ENCODE measurements around the gene EIF2B2. TPM values are rescaled to one million over a fixed set of nuclear protein-coding genes. Genes with fewer than 3 reads are reported as not detected.

The EIF2B2 gene
- polyA plus RNA-seq, 1 of the 3 experiments (the other 2 are of a cell fraction): 125 TPM

DNA sequence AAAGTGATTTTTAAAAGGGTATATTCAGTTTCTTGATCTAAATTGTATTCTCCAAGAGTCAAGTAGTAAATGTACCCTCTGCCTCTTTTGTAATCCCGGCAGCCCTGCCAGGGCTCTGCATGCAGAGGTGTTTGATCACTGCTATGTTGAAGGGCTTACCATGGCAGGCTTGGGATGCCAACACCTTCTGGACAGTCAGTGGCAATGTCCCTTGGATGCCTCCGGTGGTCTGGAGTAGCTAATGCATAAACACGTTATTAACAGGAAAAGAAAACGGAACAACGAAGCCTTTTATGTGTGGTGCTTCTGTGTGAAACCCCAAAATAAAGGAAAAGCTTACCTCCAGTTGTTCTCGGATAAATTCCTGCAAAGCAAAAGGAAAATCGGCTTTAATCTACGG is 19.9 kb downstream of the EIF2B2 start:
- Histone ChIP-seq H3K9me3 (no peaks in the 10 kb centered on the region), H3K27ac (ENCODE audit: low read depth in 2 of 2, low read length in 1 of 2) (no peak overlapping the region), H4K20me1 (ENCODE audit: insufficient read depth) (no peaks in the 10 kb centered on the region), H3K4me1 (ENCODE audit: control insufficient read depth in 1 of 2, insufficient read depth in 2 of 2, low read depth in 1 of 2, low read length in 1 of 2) (no peaks in the 10 kb centered on the region), H3K9me2 (no peaks in the 10 kb centered on the region), H2AFZ (ENCODE audit: low read depth) (no peak overlapping the region), H3K4me2 (no peak overlapping the region), H3K9ac (no peak overlapping the region), H3K36me3 (replicated peaks in 1 of 2; ENCODE audit: control insufficient read depth in 1 of 2, insufficient read depth in 2 of 2, low read length in 1 of 2) (peaks cover 17 to 25% of the 10 kb centered on the region in 2 experiments), H3K79me2 (ENCODE audit: insufficient read depth) (no peaks in the 10 kb centered on the region), H3K4me3 (ENCODE audit: low read depth in 2 of 2, low read length in 1 of 2) (no peak overlapping the region), H3K27me3 (ENCODE audit: insufficient read depth) (no peaks in the 10 kb centered on the region), H3F3A (replicated peaks; ENCODE audit: insufficient read depth) (peaks cover 7% of the 10 kb centered on the region)
- ChIA-PET POLR2A (no interaction called here), CTCF (interaction anchor here (0.6 to 4.7 kb wide), 16 partner anchors 9 to 279 kb away, joined by 3 to 28 read pairs (median 4); partner anchors contain the start of genes ACYP1 and PGF)
- DNase-seq: peak; percentile 49
- TF ChIP-seq YY1 (IDR thresholded peaks at IDR 0.05; ENCODE audit: low read depth) (no peak), MEF2A (IDR thresholded peaks at IDR 0.05; ENCODE audit: borderline replicate concordance, low read depth) (no peak), RAD21 (IDR thresholded peaks at IDR 0.05; ENCODE audit: low read length) (peak; percentile 52), POLR2AphosphoS5 (IDR thresholded peaks at IDR 0.05; ENCODE audit: low read depth, low read length) (no peak), NFIC (IDR thresholded peaks at IDR 0.05; ENCODE audit: borderline replicate concordance) (no peak), SMC3 (IDR thresholded peaks at IDR 0.05; ENCODE audit: low read depth, low read length) (no peak), TCF12 (IDR thresholded peaks at IDR 0.05) (no peak), RXRA (IDR thresholded peaks at IDR 0.05; ENCODE audit: borderline replicate concordance, low read depth) (no peak), FOXJ3 (CRISPR knock-in tag; IDR thresholded peaks at IDR 0.05) (no peak)
- TF ChIP-seq, protein P1, sequence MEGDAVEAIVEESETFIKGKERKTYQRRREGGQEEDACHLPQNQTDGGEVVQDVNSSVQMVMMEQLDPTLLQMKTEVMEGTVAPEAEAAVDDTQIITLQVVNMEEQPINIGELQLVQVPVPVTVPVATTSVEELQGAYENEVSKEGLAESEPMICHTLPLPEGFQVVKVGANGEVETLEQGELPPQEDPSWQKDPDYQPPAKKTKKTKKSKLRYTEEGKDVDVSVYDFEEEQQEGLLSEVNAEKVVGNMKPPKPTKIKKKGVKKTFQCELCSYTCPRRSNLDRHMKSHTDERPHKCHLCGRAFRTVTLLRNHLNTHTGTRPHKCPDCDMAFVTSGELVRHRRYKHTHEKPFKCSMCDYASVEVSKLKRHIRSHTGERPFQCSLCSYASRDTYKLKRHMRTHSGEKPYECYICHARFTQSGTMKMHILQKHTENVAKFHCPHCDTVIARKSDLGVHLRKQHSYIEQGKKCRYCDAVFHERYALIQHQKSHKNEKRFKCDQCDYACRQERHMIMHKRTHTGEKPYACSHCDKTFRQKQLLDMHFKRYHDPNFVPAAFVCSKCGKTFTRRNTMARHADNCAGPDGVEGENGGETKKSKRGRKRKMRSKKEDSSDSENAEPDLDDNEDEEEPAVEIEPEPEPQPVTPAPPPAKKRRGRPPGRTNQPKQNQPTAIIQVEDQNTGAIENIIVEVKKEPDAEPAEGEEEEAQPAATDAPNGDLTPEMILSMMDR (IDR thresholded peaks at IDR 0.05): peak; percentile 46
- WGBS (ENCODE audit: low lambda C conversion rate): 75% methylated on average over 8 of the region's 8 CpGs

DNA sequence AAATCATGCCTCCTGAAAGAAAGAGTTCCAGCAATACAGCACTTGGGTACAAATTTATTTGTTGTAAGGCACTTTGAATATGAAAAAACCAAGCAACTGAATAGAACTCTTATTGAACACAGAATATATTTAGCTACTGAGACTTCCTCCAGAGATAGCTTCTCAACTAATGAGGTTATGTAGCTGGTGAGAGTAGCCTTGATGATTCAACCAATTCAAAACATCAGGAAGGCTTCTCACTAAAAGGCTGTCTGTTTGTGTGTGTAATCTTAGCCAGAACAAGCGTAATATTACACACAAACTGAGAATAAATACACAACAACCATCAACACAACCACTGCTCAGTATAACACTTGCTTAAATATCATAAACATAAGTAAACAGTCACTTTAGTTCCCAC is 20.4 kb downstream of the EIF2B2 start:
- Histone ChIP-seq H3K4me3 (ENCODE audit: low read depth in 2 of 2, low read length in 1 of 2) (no peak overlapping the region), H3K9ac (no peak overlapping the region), H2AFZ (ENCODE audit: low read depth) (no peak overlapping the region), H4K20me1 (ENCODE audit: insufficient read depth) (no peaks in the 10 kb centered on the region), H3K27ac (ENCODE audit: low read depth in 2 of 2, low read length in 1 of 2) (peak overlapping the region in 1 of 2 experiments; percentile 18; a peak in 1 of 4 replicates), H3K9me3 (no peaks in the 10 kb centered on the region), H3K36me3 (replicated peaks in 1 of 2; ENCODE audit: control insufficient read depth in 1 of 2, insufficient read depth in 2 of 2, low read length in 1 of 2) (peaks cover 17 to 27% of the 10 kb centered on the region in 2 experiments), H3K79me2 (ENCODE audit: insufficient read depth) (no peaks in the 10 kb centered on the region), H3K4me2 (no peak overlapping the region), H3K27me3 (ENCODE audit: insufficient read depth) (no peaks in the 10 kb centered on the region), H3K4me1 (ENCODE audit: control insufficient read depth in 1 of 2, insufficient read depth in 2 of 2, low read depth in 1 of 2, low read length in 1 of 2) (no peaks in the 10 kb centered on the region), H3F3A (replicated peaks; ENCODE audit: insufficient read depth) (peaks cover 7% of the 10 kb centered on the region), H3K9me2 (no peaks in the 10 kb centered on the region)
- WGBS (ENCODE audit: low lambda C conversion rate): 85% methylated on average over 1 of the region's 1 CpG
- TF ChIP-seq, protein P2, sequence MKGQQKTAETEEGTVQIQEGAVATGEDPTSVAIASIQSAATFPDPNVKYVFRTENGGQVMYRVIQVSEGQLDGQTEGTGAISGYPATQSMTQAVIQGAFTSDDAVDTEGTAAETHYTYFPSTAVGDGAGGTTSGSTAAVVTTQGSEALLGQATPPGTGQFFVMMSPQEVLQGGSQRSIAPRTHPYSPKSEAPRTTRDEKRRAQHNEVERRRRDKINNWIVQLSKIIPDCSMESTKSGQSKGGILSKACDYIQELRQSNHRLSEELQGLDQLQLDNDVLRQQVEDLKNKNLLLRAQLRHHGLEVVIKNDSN (IDR thresholded peaks at IDR 0.05; ENCODE audit: borderline replicate concordance, low read depth): no peak
- no peak for TF ChIP-seq TCF12 (IDR thresholded peaks at IDR 0.05)
- TF ChIP-seq GABPA (IDR thresholded peaks at IDR 0.05; ENCODE audit: low read depth): no peak
- TF ChIP-seq EZH2phosphoT487 (IDR thresholded peaks at IDR 0.05; ENCODE audit: borderline replicate concordance, low read depth): no peak
- no peak for TF ChIP-seq YY1 (IDR thresholded peaks at IDR 0.05; ENCODE audit: low read depth)
- TF ChIP-seq ELF1 (IDR thresholded peaks at IDR 0.05): no peak
- no peak for TF ChIP-seq SMC3 (IDR thresholded peaks at IDR 0.05; ENCODE audit: low read depth, low read length)
- no peak for TF ChIP-seq GATA2 (CRISPR knock-in tag; IDR thresholded peaks at IDR 0.05)
- no peak for TF ChIP-seq RFX5 (IDR thresholded peaks at IDR 0.05; ENCODE audit: low read length)
- TF ChIP-seq, protein P3, sequence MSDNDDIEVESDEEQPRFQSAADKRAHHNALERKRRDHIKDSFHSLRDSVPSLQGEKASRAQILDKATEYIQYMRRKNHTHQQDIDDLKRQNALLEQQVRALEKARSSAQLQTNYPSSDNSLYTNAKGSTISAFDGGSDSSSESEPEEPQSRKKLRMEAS (IDR thresholded peaks at IDR 0.05; ENCODE audit: low read depth): no peak
- TF ChIP-seq, protein P4, sequence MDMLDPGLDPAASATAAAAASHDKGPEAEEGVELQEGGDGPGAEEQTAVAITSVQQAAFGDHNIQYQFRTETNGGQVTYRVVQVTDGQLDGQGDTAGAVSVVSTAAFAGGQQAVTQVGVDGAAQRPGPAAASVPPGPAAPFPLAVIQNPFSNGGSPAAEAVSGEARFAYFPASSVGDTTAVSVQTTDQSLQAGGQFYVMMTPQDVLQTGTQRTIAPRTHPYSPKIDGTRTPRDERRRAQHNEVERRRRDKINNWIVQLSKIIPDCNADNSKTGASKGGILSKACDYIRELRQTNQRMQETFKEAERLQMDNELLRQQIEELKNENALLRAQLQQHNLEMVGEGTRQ (IDR thresholded peaks at IDR 0.05; ENCODE audit: borderline replicate concordance, low read depth, low read length): no peak
- TF ChIP-seq TAF1 (IDR thresholded peaks at IDR 0.05; ENCODE audit: borderline replicate concordance, low read depth, low read length): no peak
- TF ChIP-seq NRF1 (IDR thresholded peaks at IDR 0.05; ENCODE audit: low read depth, low read length): no peak
- DNase-seq: no peak
- CTCF ChIA-PET: interaction anchor here (0.6 to 4.7 kb wide), 16 partner anchors 9 to 278 kb away, joined by 3 to 28 read pairs (median 4); partner anchors contain the start of gene ACYP1
- POLR2A ChIA-PET: no interaction called here

Data from SK-N-SH (cell line).